HEK293 (cell line): Measurements from ENCODE around the gene RND1.
A peak's percentile ranks its signal among the peaks of the same experiment; 100 is the strongest.

Experiments used
- CTCF ChIA-PET: fragments of 350-600 bp; formaldehyde crosslinking; extraction: SDS; loops from one replicate; lab custom pipeline; 2021; ENCODE audit warnings: antibody characterized with exemption; lab: Yijun Ruan, JAX
- POLR2A ChIA-PET: fragments of 300-600 bp; formaldehyde crosslinking; extraction: SDS; loops from one replicate; lab custom pipeline; 2020; ENCODE audit warnings: antibody characterized with exemption, inconsistent platforms; lab: Yijun Ruan, JAX
- H3K27ac ChIP-seq: fragments of 200-500 bp; sonication (Bioruptor generic); 2 replicates; pipeline ENCODE4 v1.5.1; 2014; ENCODE audit warnings: low read depth, low read length, control low read depth, inconsistent platforms; ENCODE audit errors: extremely low read depth
- H3K36me3 ChIP-seq, 2 experiments: fragments of 200-500 bp in 1 of 2; sonication (Bioruptor generic) in 1 of 2; 1 replicate in 1 of 2; 2 replicates in 1 of 2; pipeline ENCODE4 v1.5.1; 2014 to 2017; ENCODE audit warnings: inconsistent platforms in 2 of 2, low read length in 2 of 2; ENCODE audit not compliant: control insufficient read depth in 2 of 2, insufficient read depth in 1 of 2
- H3K4me1 ChIP-seq: fragments of 200-500 bp; sonication (Bioruptor generic); 2 replicates; pipeline ENCODE4 v1.5.1; 2014; ENCODE audit warnings: mild to moderate bottlenecking, low read length, inconsistent platforms; ENCODE audit not compliant: control insufficient read depth, insufficient read depth
- H3K4me3 ChIP-seq: 2 replicates; pipeline ENCODE4 v1.5.1; 2011; ENCODE audit warnings: low read depth, mild to moderate bottlenecking, control low read depth, low read length, moderate library complexity
- H3K9me3 ChIP-seq: fragments of 200-500 bp; sonication (Bioruptor generic); 2 replicates; pipeline ENCODE4 v1.5.1; 2014; ENCODE audit warnings: low read depth, low read length, inconsistent platforms; ENCODE audit not compliant: control insufficient read depth, insufficient read depth
- GLI2 ChIP-seq: fragments of 450-650 bp; formaldehyde crosslinking; IDR thresholded peaks from 2 replicates; pipeline ENCODE4; 2017; ENCODE audit warnings: missing biosample characterization, missing genetic modification characterization, low read depth, borderline replicate concordance
- SP3 ChIP-seq: fragments of 450-650 bp; formaldehyde crosslinking; IDR thresholded peaks from 2 replicates; pipeline ENCODE4 v1.5.1; 2016; ENCODE audit warnings: missing biosample characterization, missing genetic modification characterization
- TCF7L2 ChIP-seq: IDR thresholded peaks from 2 replicates; pipeline ENCODE4 v1.6.1; 2011; ENCODE audit warnings: low read depth, mild to moderate bottlenecking, inconsistent platforms, low read length, moderate library complexity, borderline replicate concordance
- WT1 ChIP-seq: fragments of 450-650 bp; formaldehyde crosslinking; IDR thresholded peaks from 2 replicates; pipeline ENCODE4 v1.5.1; 2016; ENCODE audit warnings: missing biosample characterization, missing genetic modification characterization
- ZBTB20 ChIP-seq: fragments of 450-650 bp; formaldehyde crosslinking; IDR thresholded peaks from 2 replicates; pipeline ENCODE4 v1.5.1; 2016; ENCODE audit warnings: missing biosample characterization, missing genetic modification characterization
- ZBTB8A ChIP-seq: fragments of 450-650 bp; formaldehyde crosslinking; IDR thresholded peaks from 2 replicates; pipeline ENCODE4 v1.5.1; 2016; ENCODE audit warnings: missing biosample characterization, missing genetic modification characterization
- ZNF24 ChIP-seq: fragments of 450-650 bp; formaldehyde crosslinking; IDR thresholded peaks from 2 replicates; pipeline ENCODE4 v1.5.1; 2016; ENCODE audit warnings: missing biosample characterization, missing genetic modification characterization
- ZNF248 ChIP-seq: fragments of 450-650 bp; formaldehyde crosslinking; IDR thresholded peaks from 2 replicates; pipeline ENCODE4 v1.5.1; 2017; ENCODE audit warnings: missing biosample characterization, missing genetic modification characterization
- ZNF354C ChIP-seq: fragments of 450-650 bp; formaldehyde crosslinking; IDR thresholded peaks from 2 replicates; pipeline ENCODE4 v1.5.1; 2016; ENCODE audit warnings: missing biosample characterization, missing genetic modification characterization, low read depth, borderline replicate concordance
- ZNF473 ChIP-seq: fragments of 450-650 bp; formaldehyde crosslinking; IDR thresholded peaks from 2 replicates; pipeline ENCODE4 v1.5.1; 2017; ENCODE audit warnings: missing biosample characterization, missing genetic modification characterization
- ZNF529 ChIP-seq: fragments of 450-650 bp; formaldehyde crosslinking; IDR thresholded peaks from 2 replicates; pipeline ENCODE4 v1.5.1; 2017; ENCODE audit warnings: missing genetic modification characterization, missing biosample characterization; ENCODE audit not compliant: insufficient replicate concordance
- ZNF677 ChIP-seq: fragments of 450-650 bp; IDR thresholded peaks from 2 replicates; pipeline ENCODE4 v1.5.0; 2018; ENCODE audit warnings: missing biosample characterization, mild to moderate bottlenecking, missing genetic modification characterization, moderate library complexity
- ZNF830 ChIP-seq: fragments of 450-650 bp; IDR thresholded peaks from 2 replicates; pipeline ENCODE4 v1.5.0; 2018; ENCODE audit warnings: missing biosample characterization, missing genetic modification characterization, low read depth, mild to moderate bottlenecking, moderate library complexity
- TF ChIP-seq, protein P1 (sequence below): fragments of 450-650 bp; formaldehyde crosslinking; IDR thresholded peaks from 2 replicates; pipeline ENCODE4 v1.5.1; 2016; ENCODE audit warnings: missing biosample characterization, missing genetic modification characterization
- TF ChIP-seq, protein P2 (sequence below): fragments of 450-650 bp; formaldehyde crosslinking; IDR thresholded peaks from 2 replicates; pipeline ENCODE4 v1.5.1; 2016; ENCODE audit warnings: missing biosample characterization, missing genetic modification characterization
- TF ChIP-seq, protein P3 (sequence below): fragments of 450-650 bp; formaldehyde crosslinking; IDR thresholded peaks from 2 replicates; pipeline ENCODE4 v1.5.1; 2017; ENCODE audit warnings: missing biosample characterization, missing genetic modification characterization
- TF ChIP-seq, protein P4 (sequence below): fragments of 450-650 bp; formaldehyde crosslinking; IDR thresholded peaks from 2 replicates; pipeline ENCODE4; 2016; ENCODE audit warnings: missing biosample characterization, missing genetic modification characterization

Gene RND1

DNA sequence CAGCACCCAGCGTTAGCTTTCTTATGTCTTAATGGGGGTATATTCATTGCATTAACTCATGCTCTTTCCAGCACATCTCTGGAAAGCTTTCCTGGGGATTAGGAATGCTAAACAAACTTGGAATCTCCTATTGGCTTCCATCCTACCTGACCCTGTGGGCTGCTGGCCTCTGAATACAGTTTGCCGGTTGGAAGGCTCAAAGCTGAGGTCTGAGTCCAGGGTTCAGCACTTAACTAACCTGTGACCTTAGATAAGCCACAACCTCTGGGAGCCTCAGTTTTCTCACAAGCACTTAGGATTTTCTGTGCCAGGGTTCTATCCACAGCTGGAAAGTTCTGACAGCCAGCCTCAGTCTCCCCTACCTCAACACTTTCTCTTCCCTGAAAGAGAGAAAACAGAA, 12.9 kb upstream of the RND1 start:
- CTCF ChIA-PET, result interaction anchor here (0.6 to 8.3 kb wide), 5 partner anchors 12 to 260 kb away, joined by 3 to 64 read pairs (median 7); partner anchors contain the start of gene DDX23

DNA sequence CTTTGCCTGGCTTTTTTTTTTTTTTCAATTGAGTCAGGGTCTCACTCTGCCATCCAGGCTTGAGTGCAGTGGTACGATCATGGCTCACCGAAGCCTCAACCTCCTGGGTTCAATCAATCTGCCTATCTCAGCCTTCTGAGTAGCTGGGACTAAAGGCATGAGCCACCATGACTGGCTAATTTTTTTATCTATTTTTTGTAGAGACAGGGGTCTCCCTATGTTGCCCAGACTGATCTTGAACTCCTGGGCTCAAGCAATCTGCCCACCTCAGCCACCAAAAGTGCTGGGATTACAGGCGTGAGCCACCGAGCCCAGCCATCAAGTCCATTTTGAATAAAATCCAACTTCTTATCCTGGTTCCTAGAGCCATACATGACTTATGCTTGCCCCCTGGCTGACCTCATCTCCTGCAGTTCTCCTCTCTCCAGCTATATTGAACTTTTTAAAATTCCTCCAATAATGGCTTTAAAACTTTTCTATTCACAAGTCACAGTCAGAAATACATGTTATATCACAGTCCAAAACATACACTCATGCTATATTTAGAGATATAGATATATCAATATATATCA, 10.4 kb upstream of the RND1 start:
- no peaks in the 10 kb centered on the region for H3K4me1 ChIP-seq
- no peak overlapping the region for H3K27ac ChIP-seq
- H3K36me3 ChIP-seq, result no peaks in the 10 kb centered on the region
- no peaks in the 10 kb centered on the region for H3K9me3 ChIP-seq
- ChIA-PET CTCF (interaction anchor here (0.6 to 2.4 kb wide), 7 partner anchors 8 to 90 kb away, joined by 3 to 16 read pairs (median 3); partner anchors contain the start of gene RND1), POLR2A (no interaction called here)
- TF ChIP-seq ZBTB20 (tag by site-specific recombination), result peak; percentile 48; the same call in 1 of the 2 replicates
- TF ChIP-seq GLI2 (tag by site-specific recombination), result no peak
- H3K4me3 ChIP-seq, result no peak overlapping the region

More for the DNA sequence above, 12.9 kb upstream of the RND1 start:
- Histone ChIP-seq H3K4me1 (peaks cover 16% of the 10 kb centered on the region), H3K9me3 (no peaks in the 10 kb centered on the region), H3K27ac (no peak overlapping the region), H3K36me3 (no peaks in the 10 kb centered on the region), H3K4me3 (no peak overlapping the region)
- TF ChIP-seq ZNF529 (tag by site-specific recombination), result no peak
- TF ChIP-seq, protein P1, sequence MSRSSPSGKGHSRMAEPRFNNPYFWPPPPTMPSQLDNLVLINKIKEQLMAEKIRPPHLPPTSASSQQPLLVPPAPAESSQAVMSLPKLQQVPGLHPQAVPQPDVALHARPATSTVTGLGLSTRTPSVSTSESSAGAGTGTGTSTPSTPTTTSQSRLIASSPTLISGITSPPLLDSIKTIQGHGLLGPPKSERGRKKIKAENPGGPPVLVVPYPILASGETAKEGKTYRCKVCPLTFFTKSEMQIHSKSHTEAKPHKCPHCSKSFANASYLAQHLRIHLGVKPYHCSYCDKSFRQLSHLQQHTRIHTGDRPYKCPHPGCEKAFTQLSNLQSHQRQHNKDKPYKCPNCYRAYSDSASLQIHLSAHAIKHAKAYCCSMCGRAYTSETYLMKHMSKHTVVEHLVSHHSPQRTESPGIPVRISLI (tag by site-specific recombination), result no peak
- TF ChIP-seq WT1 (tag by site-specific recombination), result no peak
- no peak for TF ChIP-seq ZNF677
- TF ChIP-seq, protein P2, sequence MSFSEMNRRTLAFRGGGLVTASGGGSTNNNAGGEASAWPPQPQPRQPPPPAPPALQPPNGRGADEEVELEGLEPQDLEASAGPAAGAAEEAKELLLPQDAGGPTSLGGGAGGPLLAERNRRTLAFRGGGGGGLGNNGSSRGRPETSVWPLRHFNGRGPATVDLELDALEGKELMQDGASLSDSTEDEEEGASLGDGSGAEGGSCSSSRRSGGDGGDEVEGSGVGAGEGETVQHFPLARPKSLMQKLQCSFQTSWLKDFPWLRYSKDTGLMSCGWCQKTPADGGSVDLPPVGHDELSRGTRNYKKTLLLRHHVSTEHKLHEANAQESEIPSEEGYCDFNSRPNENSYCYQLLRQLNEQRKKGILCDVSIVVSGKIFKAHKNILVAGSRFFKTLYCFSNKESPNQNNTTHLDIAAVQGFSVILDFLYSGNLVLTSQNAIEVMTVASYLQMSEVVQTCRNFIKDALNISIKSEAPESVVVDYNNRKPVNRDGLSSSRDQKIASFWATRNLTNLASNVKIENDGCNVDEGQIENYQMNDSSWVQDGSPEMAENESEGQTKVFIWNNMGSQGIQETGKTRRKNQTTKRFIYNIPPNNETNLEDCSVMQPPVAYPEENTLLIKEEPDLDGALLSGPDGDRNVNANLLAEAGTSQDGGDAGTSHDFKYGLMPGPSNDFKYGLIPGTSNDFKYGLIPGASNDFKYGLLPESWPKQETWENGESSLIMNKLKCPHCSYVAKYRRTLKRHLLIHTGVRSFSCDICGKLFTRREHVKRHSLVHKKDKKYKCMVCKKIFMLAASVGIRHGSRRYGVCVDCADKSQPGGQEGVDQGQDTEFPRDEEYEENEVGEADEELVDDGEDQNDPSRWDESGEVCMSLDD (tag by site-specific recombination), result no peak
- TF ChIP-seq ZNF24 (tag by site-specific recombination), result no peak
- TF ChIP-seq, protein P3, sequence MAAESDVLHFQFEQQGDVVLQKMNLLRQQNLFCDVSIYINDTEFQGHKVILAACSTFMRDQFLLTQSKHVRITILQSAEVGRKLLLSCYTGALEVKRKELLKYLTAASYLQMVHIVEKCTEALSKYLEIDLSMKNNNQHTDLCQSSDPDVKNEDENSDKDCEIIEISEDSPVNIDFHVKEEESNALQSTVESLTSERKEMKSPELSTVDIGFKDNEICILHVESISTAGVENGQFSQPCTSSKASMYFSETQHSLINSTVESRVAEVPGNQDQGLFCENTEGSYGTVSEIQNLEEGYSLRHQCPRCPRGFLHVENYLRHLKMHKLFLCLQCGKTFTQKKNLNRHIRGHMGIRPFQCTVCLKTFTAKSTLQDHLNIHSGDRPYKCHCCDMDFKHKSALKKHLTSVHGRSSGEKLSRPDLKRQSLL, result no peak
- TF ChIP-seq ZNF830 (tag by site-specific recombination), result no peak
- TF ChIP-seq ZBTB8A (tag by site-specific recombination), result no peak
- TF ChIP-seq, protein P4, sequence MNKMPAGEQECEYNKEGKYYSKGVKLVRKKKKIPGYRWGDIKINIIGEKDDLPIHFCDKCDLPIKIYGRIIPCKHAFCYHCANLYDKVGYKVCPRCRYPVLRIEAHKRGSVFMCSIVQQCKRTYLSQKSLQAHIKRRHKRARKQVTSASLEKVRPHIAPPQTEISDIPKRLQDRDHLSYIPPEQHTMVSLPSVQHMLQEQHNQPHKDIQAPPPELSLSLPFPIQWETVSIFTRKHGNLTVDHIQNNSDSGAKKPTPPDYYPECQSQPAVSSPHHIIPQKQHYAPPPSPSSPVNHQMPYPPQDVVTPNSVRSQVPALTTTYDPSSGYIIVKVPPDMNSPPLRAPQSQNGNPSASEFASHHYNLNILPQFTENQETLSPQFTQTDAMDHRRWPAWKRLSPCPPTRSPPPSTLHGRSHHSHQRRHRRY (tag by site-specific recombination), result no peak
- no peak for TF ChIP-seq ZNF248 (tag by site-specific recombination)
- no peak for TF ChIP-seq ZNF473 (tag by site-specific recombination)
- no peak for TF ChIP-seq ZNF354C
- TF ChIP-seq SP3 (tag by site-specific recombination), result no peak
- no peak for TF ChIP-seq TCF7L2
- POLR2A ChIA-PET, result no interaction called here
